ENCODE measurements around the gene CRACR2B. TPM values are rescaled to one million over a fixed set of nuclear protein-coding genes. Genes with fewer than 3 reads are reported as not detected.
A peak's percentile ranks its signal among the peaks of the same experiment; 100 is the strongest.

The CRACR2B gene
- total RNA-seq, 4 donors from 2014 or later: 7.1 to 19.7 (median 16.8) TPM

DNA sequence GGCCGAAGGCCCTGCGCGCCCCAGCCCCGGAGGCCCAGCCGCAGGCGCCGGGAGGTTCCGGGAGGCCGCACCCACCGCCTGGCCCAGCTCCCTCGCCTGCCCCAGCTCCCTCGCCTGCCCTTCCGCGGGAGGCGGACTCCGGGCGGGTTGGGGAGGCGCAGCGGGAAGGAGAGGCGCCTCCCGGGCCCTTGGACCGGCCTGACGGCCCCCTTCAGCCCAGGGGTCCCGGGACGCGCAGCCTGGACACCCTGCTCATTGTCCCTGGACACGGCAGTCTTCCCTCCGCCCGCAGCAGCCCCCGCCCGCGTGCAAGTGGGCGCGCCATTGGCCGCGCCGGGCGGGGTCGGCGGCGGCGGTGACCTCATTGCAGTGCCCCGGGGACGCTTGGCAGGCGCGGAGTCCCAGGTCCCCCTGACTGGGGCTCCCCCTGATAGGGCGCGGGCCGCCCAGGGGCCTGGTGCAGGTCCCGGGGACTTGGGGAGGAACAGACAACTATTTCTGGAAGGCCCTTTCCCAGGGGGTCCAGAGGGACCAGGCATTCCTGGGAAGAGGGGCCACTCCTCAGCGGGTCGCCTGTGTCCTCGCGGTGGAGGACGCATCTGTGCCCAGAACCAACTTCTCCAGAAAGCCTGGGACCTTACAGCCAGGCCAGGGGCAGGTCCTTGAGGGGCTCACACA is 5.5 kb downstream of the CRACR2B start:
- peak in 1 of 2 donors; percentile 28 for TF ChIP-seq POLR2A (IDR thresholded peaks at IDR 0.05)
- TF ChIP-seq CTCF (IDR thresholded peaks at IDR 0.05): peak in 1 of 5 experiments; percentile 4
- TF ChIP-seq EP300 (IDR thresholded peaks at IDR 0.05): no peak
- peaks cover 0 to 33% of the 10 kb centered on the region in 2 donors for H3K27me3 ChIP-seq
- peaks cover 0 to 87% (median 53%) of the 10 kb centered on the region in 4 donors for H3K4me1 ChIP-seq
- WGBS, 2 donors: 0% methylated on average over 38 of the region's 55 CpGs; no CpG with 5 or more reads in 1 of the 2 donors
- peak overlapping the region; percentile 88 to 93 (median 90) for H3K27ac ChIP-seq
- peaks cover 0 to 27% (median 0%) of the 10 kb centered on the region in 3 donors for H3K36me3 ChIP-seq
- peak overlapping the region; percentile 67 to 87 (median 85) for H3K4me3 ChIP-seq
- H3K9me3 ChIP-seq: no peaks in the 10 kb centered on the region
- no peak for DNase-seq (ENCODE audit: low spot score in 2 of 2)

DNA sequence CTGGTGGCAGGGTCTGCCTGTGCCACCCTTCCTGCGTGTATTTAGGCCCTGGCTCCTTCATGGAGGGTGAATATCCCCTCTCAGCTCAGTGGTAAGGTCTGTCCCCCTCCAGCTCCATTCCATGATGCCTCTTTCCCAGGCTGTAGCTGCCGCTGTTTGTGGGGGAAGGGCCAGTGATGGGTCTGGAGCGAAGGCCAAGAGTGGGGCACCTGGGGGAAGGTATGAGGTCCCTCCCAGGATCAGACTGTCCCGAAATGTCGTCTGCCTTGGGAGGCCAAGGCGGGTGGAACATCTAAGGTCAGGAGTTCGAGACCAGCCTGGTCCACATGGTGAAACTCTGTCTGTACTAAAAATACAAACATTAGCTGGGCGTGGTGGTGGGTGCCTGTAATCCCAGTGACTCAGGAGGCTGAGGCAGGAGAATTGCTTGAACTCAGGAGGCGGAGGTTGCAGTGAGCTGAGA is 6.2 kb downstream of the CRACR2B start:
- peaks cover 0 to 27% of the 10 kb centered on the region in 2 donors for H3K27me3 ChIP-seq
- DNase-seq (ENCODE audit: low spot score in 2 of 2): no peak
- H3K4me3 ChIP-seq: peak overlapping the region; percentile 67 to 87 (median 85)
- 25 to 37% methylated on average over 9 of the region's 9 CpGs for WGBS, 2 donors
- peak overlapping the region; percentile 88 to 93 (median 90) for H3K27ac ChIP-seq
- TF ChIP-seq CTCF (IDR thresholded peaks at IDR 0.05) (no peak), EP300 (IDR thresholded peaks at IDR 0.05) (no peak)
- H3K36me3 ChIP-seq: peaks cover 0 to 33% (median 0%) of the 10 kb centered on the region in 3 donors
- H3K4me1 ChIP-seq: peaks cover 0 to 87% (median 50%) of the 10 kb centered on the region in 4 donors
- H3K9me3 ChIP-seq: no peaks in the 10 kb centered on the region

DNA sequence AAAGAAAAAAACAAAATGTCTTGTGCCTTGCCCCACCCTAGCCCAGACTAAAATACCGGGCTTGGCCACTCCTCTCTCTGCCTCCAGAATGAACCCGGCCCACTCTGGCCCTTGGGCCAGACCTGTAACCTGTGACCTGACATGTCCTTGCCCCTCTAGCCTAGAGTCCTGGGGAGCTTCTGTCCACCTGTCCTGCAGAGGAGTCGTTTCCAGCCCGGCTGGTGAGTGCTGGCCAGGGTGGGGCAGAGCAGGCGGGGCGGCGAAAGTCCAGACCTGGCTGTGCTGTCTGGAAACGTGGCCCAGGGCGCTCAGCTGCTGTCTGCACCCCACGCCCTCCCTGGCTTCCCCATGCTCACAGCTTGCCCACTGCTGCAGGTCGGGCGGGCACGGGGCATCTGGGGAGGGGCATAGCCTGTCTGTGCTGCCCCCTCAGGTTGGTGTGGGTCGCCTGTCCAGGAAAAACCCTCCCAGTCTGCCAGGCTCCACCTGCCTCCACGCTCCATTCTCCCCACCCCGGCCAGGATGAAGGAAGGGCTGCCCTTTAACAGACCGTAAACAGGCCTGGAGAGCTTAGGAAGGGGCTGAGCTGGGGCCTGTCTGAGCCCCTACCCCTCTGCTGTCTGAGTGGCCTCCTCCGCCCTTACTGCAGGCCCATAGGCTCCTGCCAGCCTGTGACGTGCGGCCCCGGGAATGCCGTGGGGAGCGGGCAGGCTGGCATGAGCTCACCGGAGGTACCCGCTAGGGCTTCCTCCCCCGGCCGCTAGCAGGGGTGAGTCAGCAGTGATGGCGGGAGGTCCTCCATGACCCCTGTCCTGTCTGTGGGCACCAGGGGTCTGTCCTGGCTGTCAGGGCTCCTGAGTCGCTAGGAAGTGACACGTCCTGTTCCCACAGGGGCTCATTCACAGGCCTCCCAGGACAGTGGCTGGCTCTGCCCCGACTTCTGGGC is 6.9 kb downstream of the CRACR2B start:
- Histone ChIP-seq H3K27ac (peak overlapping the region; percentile 88 to 93 (median 90)), H3K36me3 (peaks cover 0 to 41% (median under 1%) of the 10 kb centered on the region in 3 donors), H3K9me3 (no peaks in the 10 kb centered on the region), H3K4me1 (peaks cover 0 to 86% (median 46%) of the 10 kb centered on the region in 4 donors), H3K4me3 (peak overlapping the region; percentile 6 to 87 (median 48)), H3K27me3 (peaks cover 0 to 20% of the 10 kb centered on the region in 2 donors)
- 16 to 17% methylated on average over 24 to 31 of the region's 31 CpGs for WGBS, 2 donors
- TF ChIP-seq EP300 (IDR thresholded peaks at IDR 0.05) (peak in 1 of 2 donors; percentile 77), CTCF (IDR thresholded peaks at IDR 0.05) (no peak), POLR2A (IDR thresholded peaks at IDR 0.05) (peak in 1 of 2 donors; percentile 59)
- no peak for DNase-seq (ENCODE audit: low spot score in 2 of 2)

DNA sequence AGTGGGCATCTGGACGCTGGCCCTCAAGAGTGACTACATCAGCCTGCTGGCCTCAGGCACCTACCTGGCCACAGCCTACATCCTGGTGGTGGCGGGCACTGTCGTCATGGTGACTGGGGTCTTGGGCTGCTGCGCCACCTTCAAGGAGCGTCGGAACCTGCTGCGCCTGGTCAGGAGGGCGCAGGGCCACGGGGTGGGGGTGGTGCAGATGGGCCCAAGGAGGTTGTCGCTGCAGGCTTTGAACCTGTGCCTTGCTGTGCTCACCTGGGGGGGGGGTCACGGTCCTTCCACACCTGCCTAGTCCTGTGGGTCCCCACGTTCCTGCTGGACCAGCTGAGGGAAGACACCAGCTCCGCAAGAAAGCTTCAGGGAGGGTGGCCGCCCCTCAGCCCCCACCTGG is 8.6 kb downstream of the CRACR2B start:
- no peak for TF ChIP-seq EP300 (IDR thresholded peaks at IDR 0.05)
- no peak for TF ChIP-seq CTCF (IDR thresholded peaks at IDR 0.05)
- no peak for TF ChIP-seq POLR2A (IDR thresholded peaks at IDR 0.05)
- H3K4me3 ChIP-seq: no peak overlapping the region
- H3K27me3 ChIP-seq: peaks cover 0 to 3% of the 10 kb centered on the region in 2 donors
- H3K4me1 ChIP-seq: peaks cover 0 to 85% (median 48%) of the 10 kb centered on the region in 4 donors
- H3K27ac ChIP-seq: peak overlapping the region in 1 of 4 donors; percentile 51
- H3K9me3 ChIP-seq: no peaks in the 10 kb centered on the region
- peaks cover 0 to 55% (median 7%) of the 10 kb centered on the region in 3 donors for H3K36me3 ChIP-seq
- no peak for DNase-seq (ENCODE audit: low spot score in 2 of 2)
- WGBS, 2 donors: 86 to 91% methylated on average over 5 to 10 of the region's 14 CpGs
